Hepatocyte (in vitro differentiated cells): ENCODE results near the gene RPL27A.

Experiments
- EZH2 ChIP-seq: fragments of 200-600 bp; sonication (generic); IDR thresholded peaks from 2 replicates; pipeline ENCODE4 v1.6.1; 2016; ENCODE audit warnings: antibody characterized with exemption, mild to moderate bottlenecking, borderline replicate concordance
- TF ChIP-seq, protein P1 (sequence below): fragments of 200-600 bp; sonication (generic); IDR thresholded peaks from 2 replicates; pipeline ENCODE4 v1.5.1; 2016; ENCODE audit warnings: antibody characterized with exemption, mild to moderate bottlenecking; ENCODE audit not compliant: poor library complexity

DNA sequence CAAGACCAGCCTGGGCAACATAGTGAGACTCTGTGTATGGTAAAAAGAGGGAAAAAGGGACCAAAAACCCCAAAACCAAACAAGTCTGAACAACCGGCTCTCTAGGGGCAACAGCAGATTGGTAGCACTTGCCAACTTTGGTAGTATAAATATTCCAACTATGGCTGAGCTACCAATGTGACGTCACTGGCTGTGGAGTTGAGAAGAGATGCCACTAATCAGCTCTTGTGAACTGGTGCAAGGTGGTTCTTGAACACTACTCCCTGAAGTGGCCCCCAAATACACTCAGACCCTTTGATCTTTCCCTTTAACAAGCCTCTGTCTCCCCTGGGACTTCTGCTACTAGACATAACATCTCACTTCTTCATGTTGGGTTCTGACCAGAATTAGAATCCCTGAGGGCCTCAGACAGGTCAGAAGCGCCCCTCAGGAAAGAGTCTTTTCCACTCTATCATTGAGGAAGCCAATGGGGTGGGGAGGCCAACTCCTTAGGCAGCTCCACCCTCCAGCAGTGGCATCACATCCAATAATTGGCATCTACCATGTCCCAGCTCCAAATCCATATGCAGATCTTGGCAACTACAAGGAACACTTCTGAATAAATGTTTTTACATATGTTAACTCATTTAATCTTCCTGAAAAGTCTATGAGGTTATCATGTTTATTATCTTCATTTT, 49.2 kb downstream of the RPL27A start:
- no peak for TF ChIP-seq EZH2
- TF ChIP-seq, protein P1, sequence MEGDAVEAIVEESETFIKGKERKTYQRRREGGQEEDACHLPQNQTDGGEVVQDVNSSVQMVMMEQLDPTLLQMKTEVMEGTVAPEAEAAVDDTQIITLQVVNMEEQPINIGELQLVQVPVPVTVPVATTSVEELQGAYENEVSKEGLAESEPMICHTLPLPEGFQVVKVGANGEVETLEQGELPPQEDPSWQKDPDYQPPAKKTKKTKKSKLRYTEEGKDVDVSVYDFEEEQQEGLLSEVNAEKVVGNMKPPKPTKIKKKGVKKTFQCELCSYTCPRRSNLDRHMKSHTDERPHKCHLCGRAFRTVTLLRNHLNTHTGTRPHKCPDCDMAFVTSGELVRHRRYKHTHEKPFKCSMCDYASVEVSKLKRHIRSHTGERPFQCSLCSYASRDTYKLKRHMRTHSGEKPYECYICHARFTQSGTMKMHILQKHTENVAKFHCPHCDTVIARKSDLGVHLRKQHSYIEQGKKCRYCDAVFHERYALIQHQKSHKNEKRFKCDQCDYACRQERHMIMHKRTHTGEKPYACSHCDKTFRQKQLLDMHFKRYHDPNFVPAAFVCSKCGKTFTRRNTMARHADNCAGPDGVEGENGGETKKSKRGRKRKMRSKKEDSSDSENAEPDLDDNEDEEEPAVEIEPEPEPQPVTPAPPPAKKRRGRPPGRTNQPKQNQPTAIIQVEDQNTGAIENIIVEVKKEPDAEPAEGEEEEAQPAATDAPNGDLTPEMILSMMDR: no peak
